Measurements from ENCODE around the gene TIGIT.

GRCh38 chr3:114308377-114308776 is 14.5 kb downstream of the TIGIT start:
- no peak for TF ChIP-seq CTCF (IDR thresholded peaks at IDR 0.05; ENCODE audit: poor library complexity, severe bottlenecking)
- TF ChIP-seq EZH2 (IDR thresholded peaks at IDR 0.05; ENCODE audit: borderline replicate concordance, insufficient read depth, low read length, poor library complexity, severe bottlenecking) = no peak
- TF ChIP-seq POLR2AphosphoS5 (IDR thresholded peaks at IDR 0.05) = no peak
- TF ChIP-seq REST (IDR thresholded peaks at IDR 0.05; ENCODE audit: borderline replicate concordance) = no peak

Data from neural cell (in vitro differentiated cells).